Smooth muscle cell (in vitro differentiated cells): Measurements from ENCODE around the gene SCTR. TPM values are rescaled to one million over a fixed set of nuclear protein-coding genes. Genes with fewer than 3 reads are reported as not detected.

Experiments
- DNase-seq: peaks from one replicate; lab custom pipeline; 2025; ENCODE audit not compliant: unreplicated experiment; lab: John Stamatoyannopoulos, UW
- H2AFZ ChIP-seq: fragments of 200-600 bp; sonication (generic); 2 replicates; pipeline ENCODE4 v1.6.0; 2016; ENCODE audit warnings: antibody characterized with exemption, low read depth, mild to moderate bottlenecking
- H3F3A ChIP-seq: fragments of 200-600 bp; sonication (generic); 2 replicates; pipeline ENCODE4 v1.6.0; 2017; ENCODE audit warnings: antibody characterized with exemption, low read depth
- H3K27ac ChIP-seq: fragments of 200-600 bp; sonication (generic); 2 replicates; pipeline ENCODE4 v1.5.1; 2016; ENCODE audit warnings: low read depth, mild to moderate bottlenecking
- H3K27me3 ChIP-seq: fragments of 200-600 bp; sonication (generic); 2 replicates; pipeline ENCODE4 v1.6.1; 2016; ENCODE audit warnings: low read depth, mild to moderate bottlenecking
- H3K36me3 ChIP-seq: fragments of 200-600 bp; sonication (generic); 2 replicates; pipeline ENCODE4 v1.5.1; 2016; ENCODE audit warnings: low read depth
- H3K4me1 ChIP-seq: fragments of 200-600 bp; sonication (generic); 2 replicates; pipeline ENCODE4 v1.5.1; 2016; ENCODE audit warnings: low read depth
- H3K4me2 ChIP-seq: fragments of 200-600 bp; sonication (generic); 2 replicates; pipeline ENCODE4 v1.6.0; 2016; ENCODE audit warnings: mild to moderate bottlenecking
- H3K4me3 ChIP-seq: fragments of 200-600 bp; sonication (generic); 2 replicates; pipeline ENCODE4 v1.5.1; 2016; ENCODE audit warnings: mild to moderate bottlenecking
- H3K79me2 ChIP-seq: fragments of 200-600 bp; sonication (generic); 2 replicates; pipeline ENCODE4 v1.6.0; 2016; ENCODE audit warnings: low read depth, mild to moderate bottlenecking
- H3K9ac ChIP-seq: fragments of 200-600 bp; sonication (generic); 2 replicates; pipeline ENCODE4 v1.6.0; 2016; ENCODE audit warnings: low read depth
- H3K9me3 ChIP-seq: fragments of 200-600 bp; sonication (generic); replicated peaks from 2 replicates; pipeline ENCODE4 v1.5.1; 2016; ENCODE audit warnings: low read depth
- H4K20me1 ChIP-seq: fragments of 200-600 bp; sonication (generic); 2 replicates; pipeline ENCODE4 v1.6.0; 2016; ENCODE audit warnings: low read depth
- WGBS: methylation state at CpG from one replicate; pipeline ENCODE4 v1.1.7; 2016; ENCODE audit warnings: low lambda C conversion rate; 5-methylcytosine and 5-hydroxymethylcytosine counted together
- polyA plus RNA-seq: library from polyadenylated mRNA; unstranded; fragments of >200 nt; fragmentation: Nextera tagmentation; extraction: Ambion mirVana; gene quantifications from 2 replicates; pipeline ENCODE4 v1.2.1, GENCODE V29; 2016
- total RNA-seq: library from RNA; depleted of rRNA; stranded (reverse); fragments of >200 nt; gene quantifications from 2 replicates; pipeline ENCODE4 v1.2.3, GENCODE V29; 2014
- TF ChIP-seq, protein P1 (sequence below): fragments of 200-600 bp; sonication (generic); IDR thresholded peaks from 2 replicates; pipeline ENCODE4 v1.5.1; 2017; ENCODE audit warnings: borderline replicate concordance, mild to moderate bottlenecking, antibody characterized with exemption; ENCODE audit not compliant: insufficient read depth, poor library complexity, severe bottlenecking

The SCTR gene
- total and polyA plus RNA-seq, 2 experiments from 2014 or later: not detected

DNA sequence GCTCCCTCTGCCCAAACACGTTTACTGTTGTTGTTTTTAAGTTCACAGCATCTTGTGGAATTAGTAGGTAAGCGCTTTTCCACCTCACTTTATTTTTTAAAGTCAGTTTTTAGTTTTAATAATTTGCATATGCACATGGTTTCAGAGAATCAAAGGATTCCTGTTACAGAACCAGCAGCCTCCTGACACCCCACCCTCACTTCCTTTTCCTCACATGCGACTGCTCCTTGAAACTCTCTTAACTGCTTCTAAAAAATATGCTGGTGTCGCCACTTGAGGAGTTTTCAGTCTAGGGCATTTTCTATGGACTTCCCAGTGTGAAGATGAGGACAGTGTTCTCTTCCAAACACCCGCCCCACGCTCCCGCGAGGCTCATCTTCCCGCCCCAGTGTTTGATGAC, 78.2 kb downstream of the SCTR start:
- Histone ChIP-seq H3K27me3 (no peaks in the 10 kb centered on the region), H3K4me1 (peaks cover 8% of the 10 kb centered on the region), H3K4me2 (no peak overlapping the region), H3K79me2 (no peaks in the 10 kb centered on the region), H3K36me3 (no peaks in the 10 kb centered on the region), H4K20me1 (no peaks in the 10 kb centered on the region), H3K9ac (no peak overlapping the region), H3K4me3 (no peak overlapping the region), H3K27ac (no peak overlapping the region), H3K9me3 (no peaks in the 10 kb centered on the region), H2AFZ (no peak overlapping the region), H3F3A (no peaks in the 10 kb centered on the region)
- no peak for DNase-seq
- TF ChIP-seq, protein P1, sequence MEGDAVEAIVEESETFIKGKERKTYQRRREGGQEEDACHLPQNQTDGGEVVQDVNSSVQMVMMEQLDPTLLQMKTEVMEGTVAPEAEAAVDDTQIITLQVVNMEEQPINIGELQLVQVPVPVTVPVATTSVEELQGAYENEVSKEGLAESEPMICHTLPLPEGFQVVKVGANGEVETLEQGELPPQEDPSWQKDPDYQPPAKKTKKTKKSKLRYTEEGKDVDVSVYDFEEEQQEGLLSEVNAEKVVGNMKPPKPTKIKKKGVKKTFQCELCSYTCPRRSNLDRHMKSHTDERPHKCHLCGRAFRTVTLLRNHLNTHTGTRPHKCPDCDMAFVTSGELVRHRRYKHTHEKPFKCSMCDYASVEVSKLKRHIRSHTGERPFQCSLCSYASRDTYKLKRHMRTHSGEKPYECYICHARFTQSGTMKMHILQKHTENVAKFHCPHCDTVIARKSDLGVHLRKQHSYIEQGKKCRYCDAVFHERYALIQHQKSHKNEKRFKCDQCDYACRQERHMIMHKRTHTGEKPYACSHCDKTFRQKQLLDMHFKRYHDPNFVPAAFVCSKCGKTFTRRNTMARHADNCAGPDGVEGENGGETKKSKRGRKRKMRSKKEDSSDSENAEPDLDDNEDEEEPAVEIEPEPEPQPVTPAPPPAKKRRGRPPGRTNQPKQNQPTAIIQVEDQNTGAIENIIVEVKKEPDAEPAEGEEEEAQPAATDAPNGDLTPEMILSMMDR: no peak
- 87% methylated on average over 9 of the region's 9 CpGs for WGBS

DNA sequence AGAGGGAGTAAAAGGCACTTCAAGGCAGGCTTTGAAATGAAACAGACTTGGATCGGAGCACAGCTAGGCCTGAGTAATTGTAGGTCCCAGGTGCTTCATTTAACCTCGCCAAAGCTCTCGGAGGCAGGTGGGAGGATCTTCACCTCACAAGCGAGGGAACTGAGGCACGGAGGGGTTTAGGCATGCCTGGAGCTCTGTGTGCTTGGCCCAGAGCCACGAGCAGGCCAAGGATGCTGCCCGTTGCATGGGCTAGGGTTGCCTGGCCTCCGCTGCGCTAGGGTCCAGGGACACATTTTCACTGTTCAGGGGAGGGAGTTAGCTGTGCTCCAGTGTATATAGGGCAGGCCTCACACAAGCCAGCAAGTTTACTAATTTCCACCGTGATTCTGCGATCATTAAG, 81.4 kb downstream of the SCTR start:
- Histone ChIP-seq H4K20me1 (no peaks in the 10 kb centered on the region), H3F3A (no peaks in the 10 kb centered on the region), H3K27me3 (no peaks in the 10 kb centered on the region), H3K9ac (no peak overlapping the region), H3K4me2 (no peak overlapping the region), H3K79me2 (no peaks in the 10 kb centered on the region), H3K9me3 (no peaks in the 10 kb centered on the region), H2AFZ (no peak overlapping the region), H3K27ac (no peak overlapping the region), H3K4me3 (no peak overlapping the region), H3K4me1 (no peaks in the 10 kb centered on the region), H3K36me3 (no peaks in the 10 kb centered on the region)
- DNase-seq: no peak
- 94% methylated on average over 11 of the region's 11 CpGs for WGBS
- TF ChIP-seq, protein P1: no peak

DNA sequence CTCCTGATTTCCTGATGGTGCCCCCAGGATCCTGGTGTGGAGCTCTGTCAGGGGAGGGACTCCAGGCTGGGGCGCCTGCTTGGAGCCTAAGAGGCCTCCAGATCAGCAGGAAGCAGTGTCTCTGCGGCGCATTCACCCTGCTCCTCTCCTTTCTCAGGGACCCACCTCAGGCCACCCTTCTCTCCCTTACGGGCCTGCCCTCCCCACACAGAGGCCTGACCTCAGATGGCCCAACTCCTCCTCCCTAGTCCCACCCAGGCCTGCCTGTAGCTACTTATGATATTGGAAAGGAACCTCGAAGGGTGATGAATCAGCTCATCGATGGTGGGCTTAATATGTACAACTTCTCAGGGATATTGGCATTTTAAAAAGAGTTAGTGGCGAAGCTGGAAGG, 82.1 kb downstream of the SCTR start:
- Histone ChIP-seq H3K79me2 (no peaks in the 10 kb centered on the region), H3K36me3 (no peaks in the 10 kb centered on the region), H3K4me1 (no peaks in the 10 kb centered on the region), H4K20me1 (no peaks in the 10 kb centered on the region), H3K27me3 (no peaks in the 10 kb centered on the region), H2AFZ (no peak overlapping the region), H3K4me3 (no peak overlapping the region), H3F3A (no peaks in the 10 kb centered on the region), H3K27ac (no peak overlapping the region), H3K9ac (no peak overlapping the region), H3K9me3 (no peaks in the 10 kb centered on the region), H3K4me2 (no peak overlapping the region)
- 81% methylated on average over 7 of the region's 7 CpGs for WGBS
- TF ChIP-seq, protein P1: no peak
- no peak for DNase-seq

DNA sequence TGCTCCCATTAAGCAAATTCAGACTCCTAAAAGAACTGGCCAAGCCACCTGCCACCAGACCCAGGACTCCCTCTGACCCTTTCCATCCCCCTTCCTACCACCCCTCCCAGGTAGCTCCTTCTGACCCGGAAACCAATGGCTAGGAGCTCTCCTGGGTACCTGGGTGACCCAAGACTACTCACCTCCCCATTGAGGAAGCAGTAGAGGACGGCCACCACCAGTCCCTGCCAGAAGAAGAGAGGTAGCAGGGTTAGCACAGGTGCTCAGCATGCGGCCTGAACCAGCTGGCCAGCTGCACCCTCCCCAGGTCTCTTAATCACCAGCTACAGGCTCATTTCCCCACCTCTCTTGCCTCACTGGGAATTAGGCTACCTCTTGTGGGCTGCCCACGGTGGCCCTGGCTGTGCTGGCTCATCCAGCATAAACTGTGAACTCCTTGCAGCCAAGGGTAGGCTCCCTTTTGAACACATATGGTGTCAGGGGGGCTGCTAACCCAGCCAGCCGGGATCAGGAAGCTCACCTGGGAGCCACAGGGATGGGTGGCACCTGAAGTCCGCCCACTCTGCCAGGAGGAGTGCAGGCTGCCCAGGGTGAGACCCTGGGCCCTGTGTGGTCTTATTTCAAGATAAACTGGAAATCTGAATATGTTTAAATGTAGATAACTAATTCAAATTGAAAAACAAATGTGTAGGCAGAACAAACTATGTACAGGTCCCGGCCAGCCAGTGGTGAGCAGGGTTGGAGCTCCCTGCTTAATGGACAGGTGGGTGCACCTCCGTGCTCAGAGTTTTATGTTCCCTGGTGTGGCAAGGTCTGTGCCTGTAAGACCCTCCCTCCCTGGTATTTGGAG, 82.7 kb downstream of the SCTR start:
- TF ChIP-seq, protein P1: no peak
- Histone ChIP-seq H3K4me3 (no peak overlapping the region), H4K20me1 (no peaks in the 10 kb centered on the region)

More for the DNA sequence above, 82.7 kb downstream of the SCTR start:
- H3K4me1 ChIP-seq: no peaks in the 10 kb centered on the region
- H3F3A ChIP-seq: no peaks in the 10 kb centered on the region
- H3K36me3 ChIP-seq: no peaks in the 10 kb centered on the region
- H3K4me2 ChIP-seq: no peak overlapping the region
- H3K27me3 ChIP-seq: no peaks in the 10 kb centered on the region
- WGBS: 85% methylated on average over 8 of the region's 8 CpGs
- H2AFZ ChIP-seq: no peak overlapping the region
- H3K79me2 ChIP-seq: no peaks in the 10 kb centered on the region
- DNase-seq: no peak
- H3K27ac ChIP-seq: no peak overlapping the region
- H3K9me3 ChIP-seq: no peaks in the 10 kb centered on the region
- H3K9ac ChIP-seq: no peak overlapping the region
